AG04449 (cell line): Measurements from ENCODE around the gene GOLPH3.

Experiments
- CTCF ChIA-PET: fragments of 350-600 bp; formaldehyde crosslinking; extraction: SDS; loops from one replicate; lab custom pipeline; 2021; ENCODE audit warnings: antibody characterized with exemption; lab: Yijun Ruan, JAX
- POLR2A ChIA-PET: fragments of 400-600, 350-600 bp; formaldehyde crosslinking; extraction: SDS; loops from one replicate; lab custom pipeline; 2020; ENCODE audit warnings: antibody characterized with exemption, inconsistent platforms; lab: Yijun Ruan, JAX
- DNase-seq: peaks from one replicate; pipeline ENCODE4 v3.0.0-alpha.2; 2010; ENCODE audit warnings: low read depth, low spot score
- H3K4me3 ChIP-seq: 2 replicates; pipeline ENCODE4 v1.5.1; 2011; ENCODE audit warnings: low read depth, mild to moderate bottlenecking, control low read depth, low read length
- TF ChIP-seq, protein P1 (sequence below): IDR thresholded peaks from one replicate; pipeline ENCODE4 v1.5.1; 2011; ENCODE audit warnings: mild to moderate bottlenecking, moderate library complexity, low read length, control low read depth, inconsistent platforms; ENCODE audit not compliant: insufficient read depth; ENCODE audit errors: missing control alignments

The GOLPH3 gene

GRCh38 chr5:32159328-32160072, 14.6 kb downstream of the GOLPH3 start:
- TF ChIP-seq, protein P1, sequence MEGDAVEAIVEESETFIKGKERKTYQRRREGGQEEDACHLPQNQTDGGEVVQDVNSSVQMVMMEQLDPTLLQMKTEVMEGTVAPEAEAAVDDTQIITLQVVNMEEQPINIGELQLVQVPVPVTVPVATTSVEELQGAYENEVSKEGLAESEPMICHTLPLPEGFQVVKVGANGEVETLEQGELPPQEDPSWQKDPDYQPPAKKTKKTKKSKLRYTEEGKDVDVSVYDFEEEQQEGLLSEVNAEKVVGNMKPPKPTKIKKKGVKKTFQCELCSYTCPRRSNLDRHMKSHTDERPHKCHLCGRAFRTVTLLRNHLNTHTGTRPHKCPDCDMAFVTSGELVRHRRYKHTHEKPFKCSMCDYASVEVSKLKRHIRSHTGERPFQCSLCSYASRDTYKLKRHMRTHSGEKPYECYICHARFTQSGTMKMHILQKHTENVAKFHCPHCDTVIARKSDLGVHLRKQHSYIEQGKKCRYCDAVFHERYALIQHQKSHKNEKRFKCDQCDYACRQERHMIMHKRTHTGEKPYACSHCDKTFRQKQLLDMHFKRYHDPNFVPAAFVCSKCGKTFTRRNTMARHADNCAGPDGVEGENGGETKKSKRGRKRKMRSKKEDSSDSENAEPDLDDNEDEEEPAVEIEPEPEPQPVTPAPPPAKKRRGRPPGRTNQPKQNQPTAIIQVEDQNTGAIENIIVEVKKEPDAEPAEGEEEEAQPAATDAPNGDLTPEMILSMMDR = no peak
- ChIA-PET CTCF (no interaction called here), POLR2A (no interaction called here)

DNA sequence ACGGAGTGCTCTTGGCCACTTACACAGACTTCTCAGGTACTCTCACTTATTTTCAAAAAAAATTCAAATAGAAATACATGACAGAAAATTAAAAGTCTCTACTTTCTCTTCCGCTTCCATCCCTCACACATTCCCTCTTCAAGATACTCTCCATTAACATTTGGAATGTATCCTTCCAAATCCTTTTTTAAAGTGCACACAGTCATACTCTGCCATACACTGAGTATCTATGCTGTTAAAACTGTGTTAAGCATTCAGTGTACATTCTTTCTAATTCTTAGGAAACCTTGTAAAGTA, 15.5 kb downstream of the GOLPH3 start:
- no peak for DNase-seq
- TF ChIP-seq, protein P1 = no peak
- H3K4me3 ChIP-seq = no peak overlapping the region
- CTCF ChIA-PET = no interaction called here
- POLR2A ChIA-PET = no interaction called here

More at GRCh38 chr5:32159328-32160072, 14.6 kb downstream of the GOLPH3 start:
- no peak overlapping the region for H3K4me3 ChIP-seq
- no peak for DNase-seq

DNA sequence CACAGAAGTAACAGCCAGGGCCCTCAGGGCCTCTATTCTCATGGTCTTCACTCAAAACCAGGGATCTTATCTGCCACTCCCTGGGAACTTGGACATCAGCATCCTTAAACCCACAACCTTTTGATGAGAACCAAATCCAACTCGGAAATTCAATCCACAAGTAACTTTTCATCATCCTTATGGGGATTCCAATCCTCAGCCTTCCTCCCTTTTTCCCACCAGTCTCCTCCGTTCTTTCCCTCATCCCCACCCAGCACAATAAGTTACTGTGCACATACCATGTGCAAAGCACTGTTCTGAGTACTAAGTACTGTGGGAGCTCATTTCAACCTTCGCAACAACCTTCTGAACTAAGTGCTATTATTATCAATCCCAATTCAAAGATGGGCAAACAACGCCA, 17.0 kb downstream of the GOLPH3 start:
- TF ChIP-seq, protein P1 = no peak
- no peak for DNase-seq
- ChIA-PET POLR2A (no interaction called here), CTCF (interaction anchor here (0.6 kb wide), 1 partner anchor 8 kb away, joined by 3 read pairs; no protein-coding TSS in a partner anchor)
- no peak overlapping the region for H3K4me3 ChIP-seq

DNA sequence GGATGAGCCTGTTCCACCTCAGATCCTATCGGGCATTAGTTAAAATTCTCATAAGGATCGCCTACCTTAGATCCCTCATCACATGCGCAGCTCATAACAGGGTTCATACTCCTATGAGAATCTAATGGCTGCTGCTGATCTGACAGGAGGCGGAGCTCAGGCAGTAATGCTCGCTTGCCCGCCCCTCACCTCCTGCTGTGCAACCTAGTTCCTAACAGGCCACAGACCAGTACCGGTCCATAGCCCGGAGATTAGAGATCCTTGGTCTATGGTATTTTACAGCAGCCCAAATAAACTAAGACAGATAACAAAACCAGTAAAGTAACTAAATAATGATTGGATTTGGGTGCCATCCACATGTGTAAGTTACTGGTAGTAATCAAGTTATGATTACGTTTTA, 17.5 kb downstream of the GOLPH3 start:
- DNase-seq = no peak
- TF ChIP-seq, protein P1 = no peak
- POLR2A ChIA-PET = no interaction called here
- CTCF ChIA-PET = no interaction called here
- no peak overlapping the region for H3K4me3 ChIP-seq

GRCh38 chr5:32155211-32155610, 18.9 kb downstream of the GOLPH3 start:
- TF ChIP-seq, protein P1 = no peak
- ChIA-PET CTCF (no interaction called here), POLR2A (no interaction called here)
- DNase-seq = no peak
- H3K4me3 ChIP-seq = no peak overlapping the region

- TF ChIP-seq, protein P1 = no peak
Observed at GRCh38 chr5:32153723-32154122, 20.4 kb downstream of the GOLPH3 start.

More at GRCh38 chr5:32153723-32154122, 20.4 kb downstream of the GOLPH3 start:
- POLR2A ChIA-PET = no interaction called here
- CTCF ChIA-PET = interaction anchor here (1.4 kb wide), 1 partner anchor 176 kb away, joined by 3 read pairs; no protein-coding TSS in a partner anchor
- no peak overlapping the region for H3K4me3 ChIP-seq
- no peak for DNase-seq
